HG02571 (cell line): ENCODE measurements around the gene AMACR.

Experiments used
- ATAC-seq: cut with Tn5 transposase; IDR thresholded peaks from one replicate; pipeline ENCODE4 v1.9.1; 2021; ENCODE audit warnings: mild to moderate bottlenecking, moderate library complexity; ENCODE audit not compliant: unreplicated experiment

Gene AMACR

GRCh38 chr5:34009610-34010009 lies 1.8 kb upstream of the AMACR start:
- no peak for ATAC-seq

- no peak for ATAC-seq
Measured at GRCh38 chr5:34008802-34009201, 952 bp upstream of the AMACR start.

- no peak for ATAC-seq
Measured at GRCh38 chr5:34007201-34007620, 639 bp downstream of the AMACR start.

- ATAC-seq, result no peak
Measured at GRCh38 chr5:34005681-34006080, 2.2 kb downstream of the AMACR start.

GRCh38 chr5:34005211-34005610 lies 2.6 kb downstream of the AMACR start:
- no peak for ATAC-seq

GRCh38 chr5:34003941-34004340 lies 3.9 kb downstream of the AMACR start:
- ATAC-seq, result no peak

GRCh38 chr5:34002629-34003328 lies 5.1 kb downstream of the AMACR start:
- no peak for ATAC-seq

- no peak for ATAC-seq
Measured at GRCh38 chr5:34001241-34001841, 6.5 kb downstream of the AMACR start.

GRCh38 chr5:33999978-34000377 lies 7.9 kb downstream of the AMACR start:
- ATAC-seq, result no peak

GRCh38 chr5:33997331-33997983 lies 10.4 kb downstream of the AMACR start:
- peak; percentile 72 for ATAC-seq

GRCh38 chr5:33995865-33996264 lies 12.0 kb downstream of the AMACR start:
- no peak for ATAC-seq

GRCh38 chr5:33994845-33995244 lies 13.0 kb downstream of the AMACR start:
- ATAC-seq, result no peak

GRCh38 chr5:33992864-33993263 lies 15.0 kb downstream of the AMACR start:
- no peak for ATAC-seq

GRCh38 chr5:33985447-33985846 lies 22.4 kb downstream of the AMACR start:
- no peak for ATAC-seq

GRCh38 chr5:33984671-33985124 lies 23.2 kb downstream of the AMACR start, which contains the start of gene SLC45A2:
Gene SLC45A2, minus strand, starts transcription at chr5:33984693. Its CDS starts 110 bp downstream, at chr5:33984583.
- no peak for ATAC-seq

- ATAC-seq, result no peak
Measured at GRCh38 chr5:33984178-33984577, 23.7 kb downstream of the AMACR start.

- no peak for ATAC-seq
Measured at GRCh38 chr5:33981408-33982162, 26.3 kb downstream of the AMACR start.

GRCh38 chr5:33980030-33980429 lies 27.8 kb downstream of the AMACR start:
- ATAC-seq, result no peak

GRCh38 chr5:33978306-33978705 lies 29.5 kb downstream of the AMACR start:
- no peak for ATAC-seq

- ATAC-seq, result no peak
Measured at GRCh38 chr5:33976307-33976706, 31.5 kb downstream of the AMACR start.

- ATAC-seq, result no peak
Measured at GRCh38 chr5:33975852-33976251, 32.0 kb downstream of the AMACR start.
